ENCODE results near the gene SIRT3.
"Not testable (repeated sequence)": the region's sequence is repeated elsewhere in the genome, so short reads cannot be mapped to it uniquely, and the experiment has no call there.

SIRT3 gene

GRCh38 chr11:241634-242033 lies 5.5 kb upstream of the SIRT3 start:
- H3K27ac Mint-ChIP-seq = no peak overlapping the region
- no peak overlapping the region for H3K4me3 Mint-ChIP-seq
- ATAC-seq (replicated peaks) (no peak), DNase-seq (no peak)
- no peaks in the 10 kb centered on the region for H3K9me3 Mint-ChIP-seq
- peaks cover 37 to 47% of the 10 kb centered on the region in 2 donors for H3K36me3 Mint-ChIP-seq
- H3K4me1 Mint-ChIP-seq = peaks cover 12 to 31% of the 10 kb centered on the region in 2 donors
- H3K27me3 Mint-ChIP-seq = no peaks in the 10 kb centered on the region

- ATAC-seq (replicated peaks) = no peak
- Mint-ChIP-seq H3K27me3 (no peaks in the 10 kb centered on the region), H3K4me1 (peaks cover 14 to 35% of the 10 kb centered on the region in 2 donors), H3K36me3 (peaks cover 34 to 35% of the 10 kb centered on the region in 2 donors), H3K9me3 (no peaks in the 10 kb centered on the region), H3K27ac (no peak overlapping the region), H3K4me3 (no peak overlapping the region)
- no peak for DNase-seq
Measured at GRCh38 chr11:240315-240714, 4.2 kb upstream of the SIRT3 start.

- DNase-seq; ATAC-seq (replicated peaks); H3K27me3 Mint-ChIP-seq; H3K27ac Mint-ChIP-seq; H3K9me3 Mint-ChIP-seq: not testable (repeated sequence)
- Mint-ChIP-seq H3K36me3 (peaks cover 29 to 30% of the 10 kb centered on the region in 2 donors), H3K4me3 (peak overlapping the region in 1 of 2 donors; percentile 94), H3K4me1 (peaks cover 19 to 40% of the 10 kb centered on the region in 2 donors)
Measured at GRCh38 chr11:238346-238745, 2.2 kb upstream of the SIRT3 start.

GRCh38 chr11:236774-237767 lies 929 bp upstream of the SIRT3 start, which contains the start of gene PSMD13:
TSS of gene PSMD13 (plus strand) at chr11:236976. CDS start at chr11:237050, 74 bp downstream.
- peaks cover 16 to 38% of the 10 kb centered on the region in 2 donors for H3K4me1 Mint-ChIP-seq
- peak within 1 kb of the TSS; percentile 94 to 96 for H3K4me3 Mint-ChIP-seq
- H3K36me3 Mint-ChIP-seq = peaks cover 21 to 28% of the 10 kb centered on the region in 2 donors
- peak within 1 kb of the TSS; percentile 98 for H3K27ac Mint-ChIP-seq
- H3K9me3 Mint-ChIP-seq = no peaks in the 10 kb centered on the region
- H3K27me3 Mint-ChIP-seq = no peaks in the 10 kb centered on the region
- DNase-seq (peak; percentile 89), ATAC-seq (replicated peaks) (peak; percentile 89 to 92)

- peak overlapping the region; percentile 94 to 96 for H3K4me3 Mint-ChIP-seq
- ATAC-seq (replicated peaks) (peak; percentile 35 to 37), DNase-seq (no peak)
- H3K4me1 Mint-ChIP-seq = peaks cover 13 to 31% of the 10 kb centered on the region in 2 donors
- H3K27me3 Mint-ChIP-seq = no peaks in the 10 kb centered on the region
- H3K27ac Mint-ChIP-seq = peak overlapping the region; percentile 95
- peaks cover 11 to 17% of the 10 kb centered on the region in 2 donors for H3K36me3 Mint-ChIP-seq
- no peaks in the 10 kb centered on the region for H3K9me3 Mint-ChIP-seq
Measured at GRCh38 chr11:235609-235996, 539 bp downstream of the SIRT3 start.

- Mint-ChIP-seq H3K4me1 (peaks cover 13 to 31% of the 10 kb centered on the region in 2 donors), H3K27ac (peak overlapping the region; percentile 95), H3K9me3 (no peaks in the 10 kb centered on the region), H3K27me3 (no peaks in the 10 kb centered on the region), H3K4me3 (peak overlapping the region; percentile 94 to 96), H3K36me3 (peaks cover 14 to 15% of the 10 kb centered on the region in 2 donors)
- no peak for DNase-seq
- ATAC-seq (replicated peaks) = no peak
Measured at GRCh38 chr11:235180-235579, 962 bp downstream of the SIRT3 start.

GRCh38 chr11:232783-233565 lies 3.2 kb downstream of the SIRT3 start:
- no peak overlapping the region for H3K27ac Mint-ChIP-seq
- no peaks in the 10 kb centered on the region for H3K27me3 Mint-ChIP-seq
- ATAC-seq (replicated peaks) (no peak), DNase-seq (no peak)
- H3K9me3 Mint-ChIP-seq = no peaks in the 10 kb centered on the region
- no peak overlapping the region for H3K4me3 Mint-ChIP-seq
- H3K36me3 Mint-ChIP-seq = peaks cover 12 to 16% of the 10 kb centered on the region in 2 donors
- H3K4me1 Mint-ChIP-seq = peaks cover 7 to 24% of the 10 kb centered on the region in 2 donors

GRCh38 chr11:230431-230830 lies 5.7 kb downstream of the SIRT3 start:
- H3K9me3 Mint-ChIP-seq = no peaks in the 10 kb centered on the region

GRCh38 chr11:227824-228379 lies 8.2 kb downstream of the SIRT3 start:
- DNase-seq (no peak), ATAC-seq (replicated peaks) (no peak)
- peaks cover 12 to 21% of the 10 kb centered on the region in 2 donors for H3K4me1 Mint-ChIP-seq
- no peaks in the 10 kb centered on the region for H3K9me3 Mint-ChIP-seq
- H3K27ac Mint-ChIP-seq = no peak overlapping the region
- H3K4me3 Mint-ChIP-seq = no peak overlapping the region
- no peaks in the 10 kb centered on the region for H3K27me3 Mint-ChIP-seq
- H3K36me3 Mint-ChIP-seq = peaks cover 14 to 22% of the 10 kb centered on the region in 2 donors

More at GRCh38 chr11:230431-230830, 5.7 kb downstream of the SIRT3 start:
- Mint-ChIP-seq H3K4me3 (no peak overlapping the region), H3K36me3 (peaks cover 10 to 16% of the 10 kb centered on the region in 2 donors), H3K4me1 (peaks cover 15 to 26% of the 10 kb centered on the region in 2 donors), H3K27ac (no peak overlapping the region), H3K27me3 (no peaks in the 10 kb centered on the region)
- ATAC-seq (replicated peaks) (no peak), DNase-seq (no peak)

- Mint-ChIP-seq H3K9me3 (no peaks in the 10 kb centered on the region), H3K36me3 (peaks cover 24 to 27% of the 10 kb centered on the region in 2 donors), H3K4me3 (peak overlapping the region; percentile 14 to 36), H3K27me3 (no peaks in the 10 kb centered on the region), H3K27ac (peak overlapping the region; percentile 32), H3K4me1 (peaks cover 12 to 21% of the 10 kb centered on the region in 2 donors)
- peak; percentile 91 to 99 for ATAC-seq (replicated peaks)
- DNase-seq = no peak
Measured at GRCh38 chr11:225734-226453, 10.2 kb downstream of the SIRT3 start.

- no peaks in the 10 kb centered on the region for H3K27me3 Mint-ChIP-seq
- peaks cover 12 to 21% of the 10 kb centered on the region in 2 donors for H3K4me1 Mint-ChIP-seq
- no peak overlapping the region for H3K4me3 Mint-ChIP-seq
- DNase-seq = no peak
- H3K9me3 Mint-ChIP-seq = no peaks in the 10 kb centered on the region
- no peak for ATAC-seq (replicated peaks)
- no peak overlapping the region for H3K27ac Mint-ChIP-seq
- peaks cover 21 to 25% of the 10 kb centered on the region in 2 donors for H3K36me3 Mint-ChIP-seq
Measured at GRCh38 chr11:224424-224823, 11.7 kb downstream of the SIRT3 start.

- H3K27ac Mint-ChIP-seq = no peak overlapping the region
- H3K9me3 Mint-ChIP-seq = no peaks in the 10 kb centered on the region
- no peak for ATAC-seq (replicated peaks)
- no peak for DNase-seq
- H3K27me3 Mint-ChIP-seq = no peaks in the 10 kb centered on the region
- H3K4me1 Mint-ChIP-seq = peaks cover 12 to 21% of the 10 kb centered on the region in 2 donors
- no peak overlapping the region for H3K4me3 Mint-ChIP-seq
- H3K36me3 Mint-ChIP-seq = peaks cover 23 to 28% of the 10 kb centered on the region in 2 donors
Measured at GRCh38 chr11:223884-224283, 12.3 kb downstream of the SIRT3 start.

GRCh38 chr11:223026-223789 lies 12.9 kb downstream of the SIRT3 start:
- H3K36me3 Mint-ChIP-seq = peaks cover 21 to 25% of the 10 kb centered on the region in 2 donors

More at GRCh38 chr11:223026-223789, 12.9 kb downstream of the SIRT3 start:
- Mint-ChIP-seq H3K4me1 (peaks cover 12 to 16% of the 10 kb centered on the region in 2 donors), H3K27me3 (no peaks in the 10 kb centered on the region), H3K9me3 (no peaks in the 10 kb centered on the region), H3K4me3 (no peak overlapping the region), H3K27ac (peak overlapping the region; percentile 70)
- ATAC-seq (replicated peaks) = no peak
- DNase-seq = no peak

Measured in stimulated activated naive B cell treated with anti-CD40 and anti-IgM and Interleukin-4, amounts not matched to agents 10 μg/mL and 1 μg/mL and 100 μg/mL, for 72 hours (primary cell).